B cell (primary cell): ENCODE results near the gene NUDT1. TPM values are rescaled to one million over a fixed set of nuclear protein-coding genes. Genes with fewer than 3 reads are reported as not detected.
A peak's percentile ranks its signal among the peaks of the same experiment; 100 is the strongest.

Experiments used
- ATAC-seq: fragments of 200-7000 bp; cut with Tn5 transposase; one replicate; pipeline ENCODE4 v1.10.0; 2021; ENCODE audit warnings: low read depth, mild to moderate bottlenecking, moderate number of reproducible peaks, moderate library complexity
- CTCF ChIA-PET: fragments of 350-600 bp; sonication (Branson Sonifier 250); formaldehyde crosslinking; loops from one replicate; lab custom pipeline; 2021; ENCODE audit warnings: antibody characterized with exemption, inconsistent platforms; lab: Charles Lee
- POLR2A ChIA-PET: fragments of 350-600 bp; sonication (Branson Sonifier 250); formaldehyde crosslinking; loops from one replicate; lab custom pipeline; 2021; ENCODE audit warnings: antibody characterized with exemption; lab: Charles Lee
- DNase-seq: peaks from one replicate; pipeline ENCODE4 v3.0.0; 2013
- H2AFZ ChIP-seq: 2 replicates; pipeline ENCODE4 v1.6.1; 2012; ENCODE audit warnings: mild to moderate bottlenecking, low read depth, low read length; ENCODE audit not compliant: insufficient read depth, poor library complexity, severe bottlenecking
- H3K27ac ChIP-seq, 2 donors: 1 replicate in 1 of 2; 2 replicates in 1 of 2; pipeline ENCODE4 v1.5.1; 2012 to 2013; ENCODE audit warnings: low read length in 2 of 2, mild to moderate bottlenecking in 2 of 2, moderate library complexity in 1 of 2
- H3K27me3 ChIP-seq, 4 experiments: fragments of 200-600 bp in 1 of 4; sonication (generic) in 1 of 4; replicated peaks in 1 of 4; 1 replicate in 2 of 4; 2 replicates in 2 of 4; pipeline versions ENCODE4 v1.6.1 to v1.7.0; 2013 to 2016; ENCODE audit warnings: low read length in 3 of 4, mild to moderate bottlenecking in 2 of 4, mixed read lengths in 1 of 4, moderate library complexity in 1 of 4; ENCODE audit not compliant: insufficient read depth in 4 of 4, control insufficient read depth in 3 of 4; ENCODE audit errors: control extremely low read depth in 1 of 4
- H3K36me3 ChIP-seq, 2 experiments: replicated peaks in 1 of 2; 1 replicate in 1 of 2; 2 replicates in 1 of 2; pipeline versions ENCODE4 v1.6.1 to v1.7.1; 2013; ENCODE audit warnings: low read length in 1 of 2; ENCODE audit not compliant: insufficient read depth in 2 of 2, control insufficient read depth in 1 of 2; ENCODE audit errors: control extremely low read depth in 1 of 2, extremely low read depth in 1 of 2
- H3K4me1 ChIP-seq, 2 donors: fragments of 200-600 bp in 1 of 2; sonication (generic) in 1 of 2; 1 replicate in 1 of 2; 2 replicates in 1 of 2; pipeline versions ENCODE4 v1.5.1 to v1.6.1; 2013 to 2017; ENCODE audit warnings: low read length in 2 of 2; ENCODE audit not compliant: control insufficient read depth in 2 of 2, insufficient read depth in 2 of 2
- H3K4me2 ChIP-seq: replicated peaks from 2 replicates; pipeline ENCODE3; 2012; ENCODE audit warnings: mild to moderate bottlenecking, low read depth, low read length; ENCODE audit not compliant: poor library complexity, severe bottlenecking
- H3K4me3 ChIP-seq, 5 experiments: fragments of 200-600 bp in 1 of 5; sonication (generic) in 1 of 5; 1 replicate in 3 of 5; 2 replicates in 2 of 5; pipeline versions ENCODE4 v1.5.1 to v1.7.0; 2011 to 2016; ENCODE audit warnings: low read length in 4 of 5, mild to moderate bottlenecking in 4 of 5, low read depth in 2 of 5, control low read depth in 1 of 5, moderate library complexity in 1 of 5; ENCODE audit not compliant: insufficient read depth in 1 of 5; ENCODE audit errors: control extremely low read depth in 1 of 5, extremely low read depth in 1 of 5
- H3K79me2 ChIP-seq: fragments of 200-600 bp; sonication (generic); one replicate; pipeline ENCODE4 v1.6.0; 2016; ENCODE audit warnings: low read length; ENCODE audit not compliant: control insufficient read depth, insufficient read depth
- H3K9ac ChIP-seq: fragments of 200-600 bp; sonication (generic); 2 replicates; pipeline ENCODE4 v1.6.1; 2017; ENCODE audit warnings: mild to moderate bottlenecking, low read length, moderate library complexity
- H3K9me3 ChIP-seq, 3 donors: one replicate each; pipeline versions ENCODE4 v1.6.1 to v1.7.1; 2013; ENCODE audit warnings: low read length in 2 of 3; ENCODE audit not compliant: control insufficient read depth in 2 of 3, insufficient read depth in 1 of 3; ENCODE audit errors: control extremely low read depth in 1 of 3
- H4K20me1 ChIP-seq: 2 replicates; pipeline ENCODE4 v1.6.0; 2012; ENCODE audit warnings: mild to moderate bottlenecking, low read length; ENCODE audit not compliant: insufficient read depth, control insufficient read depth, poor library complexity, severe bottlenecking
- H3K27ac Mint-ChIP-seq: one replicate; pipeline ENCODE4 v1.8.0; 2021; ENCODE audit warnings: mixed read lengths
- H3K27me3 Mint-ChIP-seq: one replicate; pipeline ENCODE4 v1.8.0; 2021; ENCODE audit warnings: mixed read lengths
- H3K4me1 Mint-ChIP-seq: one replicate; pipeline ENCODE4 v1.8.0; 2021; ENCODE audit warnings: mixed read lengths
- H3K4me3 Mint-ChIP-seq: one replicate; pipeline ENCODE4 v1.8.0; 2021; ENCODE audit warnings: mixed read lengths
- H3K9me3 Mint-ChIP-seq: one replicate; pipeline ENCODE4 v1.8.0; 2022; ENCODE audit warnings: mixed read lengths; ENCODE audit not compliant: insufficient read depth
- CTCF ChIP-seq: fragments of 200-600 bp; IDR thresholded peaks from one replicate; pipeline ENCODE4 v1.8.0; 2022; ENCODE audit warnings: antibody characterized with exemption, mild to moderate bottlenecking
- EZH2 ChIP-seq: IDR thresholded peaks from 2 replicates; pipeline ENCODE4 v1.6.1; 2012; ENCODE audit warnings: borderline replicate concordance, low read depth, mild to moderate bottlenecking, moderate library complexity, low read length; ENCODE audit not compliant: insufficient read depth, poor library complexity, severe bottlenecking
- WGBS: methylation state at CpG from one replicate; pipeline ENCODE4 v1.1.5; 2013; ENCODE audit warnings: missing lambda C conversion rate; ENCODE audit not compliant: insufficient coverage; 5-methylcytosine and 5-hydroxymethylcytosine counted together
- intact Hi-C: fragments of 100-400 bp; cut with micrococcal nuclease; formaldehyde crosslinking; loops from one replicate; pipeline ENCODE4 v1.10.0; 2022
- polyA plus RNA-seq: library from polyadenylated mRNA; depleted of rRNA; stranded (reverse); fragments of >200 nt; gene quantifications from 2 replicates; pipeline ENCODE4 v1.2.3, GENCODE V29; 2012
- total RNA-seq, 2 donors: library from RNA; stranded (reverse); fragments of 120-200 nt in 1 of 2; gene quantifications; 1 replicate in 1 of 2; 2 replicates in 1 of 2; pipeline versions ENCODE4 v1.2.3 to v1.2.4, GENCODE V29; 2013 to 2022

NUDT1 gene
- total and polyA plus RNA-seq, 2 donors (not counting 1 experiment from before 2014, with no cell fraction given) = 21.1 to 22.9 TPM

- ATAC-seq (peak; percentile 7), DNase-seq (peak; percentile 49)
- H3K27me3 ChIP-seq = no peaks in the 10 kb centered on the region
- H3K79me2 ChIP-seq = peaks cover 4% of the 10 kb centered on the region
- H3K9me3 Mint-ChIP-seq = no peaks in the 10 kb centered on the region
- H3K36me3 ChIP-seq = peaks cover 0 to 12% of the 10 kb centered on the region in 2 experiments
- no peak overlapping the region for H2AFZ ChIP-seq
- 20% methylated on average over 22 of the region's 24 CpGs for WGBS
- H3K27ac ChIP-seq = peak overlapping the region in 1 of 2 donors; percentile 33
- intact Hi-C loops = no loop called here
- ChIA-PET POLR2A (interaction anchor here (0.6 to 1.0 kb wide), 4 partner anchors 9 to 719 kb away, joined by 3 to 12 read pairs (median 6); partner anchors contain the start of gene MAFK), CTCF (interaction anchor here (0.6 to 3.0 kb wide), 9 partner anchors 10 to 150 kb away, joined by 3 to 36 read pairs (median 4); partner anchors contain the start of gene EIF3B)
- H3K4me2 ChIP-seq = peak overlapping the region; percentile 49
- H3K4me3 ChIP-seq = no peak overlapping the region
- H3K4me3 Mint-ChIP-seq = no peak overlapping the region
- H3K27ac Mint-ChIP-seq = peak overlapping the region; percentile 75
- H3K4me1 ChIP-seq = peaks cover 26 to 55% of the 10 kb centered on the region in 2 donors
- H3K9ac ChIP-seq = no peak overlapping the region
- H3K27me3 Mint-ChIP-seq = no peaks in the 10 kb centered on the region
- peaks cover 49% of the 10 kb centered on the region for H3K4me1 Mint-ChIP-seq
- peaks cover 8% of the 10 kb centered on the region for H4K20me1 ChIP-seq
- peaks cover 0 to 4% (median 0%) of the 10 kb centered on the region in 3 donors for H3K9me3 ChIP-seq
- TF ChIP-seq EZH2 (no peak), CTCF (no peak)
These were observed 7.1 kb downstream of the NUDT1 start for GRCh38 chr7:2248984-2249694.
